ENCODE results near the gene ECHDC1.
"Not testable (repeated sequence)": the region's sequence is repeated elsewhere in the genome, so short reads cannot be mapped to it uniquely, and the experiment has no call there.

Gene ECHDC1

GRCh38 chr6:127341471-127342202 lies 1.8 kb downstream of the ECHDC1 start:
- no peak for DNase-seq

DNA sequence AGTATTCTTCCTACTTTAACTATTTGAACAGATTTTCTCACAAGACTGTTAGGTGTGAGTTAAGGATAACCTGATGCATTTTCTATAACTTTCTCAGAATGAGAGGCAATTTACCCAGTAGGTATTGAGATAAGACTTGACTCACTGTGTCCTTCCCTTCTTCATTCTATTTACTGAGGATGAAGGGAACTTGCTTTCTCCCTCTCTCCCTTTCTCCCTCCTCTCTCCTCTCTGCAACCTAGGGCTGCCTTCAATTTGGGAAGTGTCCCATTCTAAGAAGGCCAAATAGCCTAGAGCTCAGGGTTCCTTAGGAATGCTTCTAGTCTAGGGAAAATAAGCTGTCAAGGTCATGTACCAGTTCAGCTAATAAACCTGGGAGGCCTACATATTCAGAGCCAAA lies 3.2 kb downstream of the ECHDC1 start:
- DNase-seq: no peak

GRCh38 chr6:127338936-127339335 lies 4.5 kb downstream of the ECHDC1 start:
- no peak for DNase-seq

DNA sequence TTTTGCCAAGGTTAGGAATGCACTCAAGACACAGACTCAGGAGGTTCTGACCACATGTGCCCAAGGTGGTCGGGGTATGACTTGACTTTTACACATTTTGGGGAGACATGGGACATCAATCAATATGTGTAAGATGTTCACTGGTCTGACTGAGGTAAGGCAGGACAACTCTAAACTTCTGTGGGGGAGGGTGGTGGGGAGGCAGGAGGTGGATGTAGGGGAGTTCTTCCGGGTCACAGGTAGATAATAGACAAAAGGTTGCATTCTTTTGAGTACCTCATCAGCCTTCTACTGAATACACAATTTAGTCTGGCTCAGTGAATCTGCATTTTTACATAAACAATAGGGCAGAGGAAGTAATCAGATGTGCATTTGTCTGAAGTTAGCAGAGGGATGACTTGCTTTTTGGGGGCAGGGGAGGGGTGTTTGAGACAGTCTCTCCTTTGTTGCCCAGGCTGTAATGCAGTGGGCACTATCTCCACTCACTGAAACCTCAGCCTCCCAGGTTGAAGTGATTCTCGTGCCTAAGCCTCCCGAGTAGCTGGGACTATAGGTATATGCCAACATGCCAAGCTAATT lies 10.9 kb downstream of the ECHDC1 start:
- DNase-seq: no peak

DNA sequence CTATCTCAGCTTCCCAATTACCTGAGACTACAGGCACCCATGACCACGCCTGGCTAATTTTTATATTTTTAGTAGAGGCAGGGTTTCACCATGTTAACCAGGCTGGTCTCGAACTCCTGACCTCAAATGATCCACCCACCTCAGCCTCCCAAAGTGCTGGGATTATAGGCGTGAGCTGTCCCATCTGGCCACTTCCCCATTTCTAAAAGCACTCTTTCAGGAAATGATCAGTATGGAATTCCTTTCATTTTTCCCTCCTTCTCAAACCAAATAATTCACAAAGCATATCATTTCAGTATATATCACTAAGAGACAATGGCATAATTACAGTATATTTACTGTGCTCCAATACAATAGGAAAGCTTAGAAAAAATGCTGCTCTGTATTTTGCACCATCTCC lies 12.2 kb downstream of the ECHDC1 start:
- DNase-seq: not testable (repeated sequence)

GRCh38 chr6:127328043-127328609 lies 15.3 kb downstream of the ECHDC1 start:
- DNase-seq: no peak

- DNase-seq: no peak
Observed at GRCh38 chr6:127319686-127320085, 23.7 kb downstream of the ECHDC1 start.

DNA sequence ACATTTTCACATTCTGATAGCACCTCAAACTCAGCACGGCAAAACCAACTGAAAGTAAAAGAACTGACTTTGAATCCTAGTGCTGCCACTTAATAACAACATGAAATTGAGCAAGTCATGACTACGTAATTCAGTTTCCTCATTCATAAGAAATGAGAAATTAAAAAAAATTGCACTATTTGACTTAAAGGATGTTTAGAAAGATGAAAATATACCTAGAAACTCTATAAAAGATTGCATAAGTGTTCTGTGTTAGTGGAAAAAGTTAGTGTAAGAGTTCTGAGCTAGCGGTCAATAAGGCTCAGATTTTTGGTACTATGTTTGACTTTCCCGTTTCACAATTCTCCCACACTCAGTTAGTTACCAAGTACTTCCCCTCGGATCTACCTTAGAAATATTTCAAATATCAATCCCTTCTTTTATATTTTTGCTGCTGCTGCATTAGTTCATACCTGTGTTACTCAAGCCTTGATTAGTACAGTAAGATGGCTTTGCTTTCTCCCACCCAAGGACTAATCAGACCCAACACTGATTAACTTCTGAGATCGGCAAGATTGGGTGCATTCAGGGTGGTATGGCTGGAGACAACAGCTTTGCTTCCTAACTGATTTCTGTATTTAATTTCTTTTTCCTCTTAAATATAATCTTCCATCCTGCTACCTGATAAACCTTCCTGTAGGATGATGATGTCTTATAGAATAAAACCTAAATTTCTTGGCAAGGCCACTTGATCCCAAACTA lies 25.9 kb downstream of the ECHDC1 start:
- DNase-seq: no peak

GRCh38 chr6:127305741-127306140 lies 37.7 kb downstream of the ECHDC1 start:
- no peak for DNase-seq

DNA sequence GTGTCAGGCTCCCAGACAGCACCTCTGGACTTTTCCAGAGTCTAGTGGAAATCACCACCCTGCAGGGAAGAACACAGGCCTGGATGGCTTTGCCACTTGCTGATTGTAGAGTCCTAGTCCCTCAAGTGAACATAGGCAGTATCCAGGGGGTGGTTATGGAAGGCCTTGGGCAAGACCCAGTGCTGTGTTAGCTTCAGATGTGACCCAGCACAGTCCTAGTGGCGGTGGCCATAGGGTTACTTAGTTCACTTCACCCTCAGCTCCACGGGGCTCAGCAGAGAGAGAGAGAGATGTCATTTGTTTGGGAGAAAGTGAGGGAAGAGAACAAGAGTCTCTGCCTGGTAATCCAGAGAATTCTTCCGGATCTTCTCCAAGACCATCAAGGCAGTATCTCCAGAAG lies 39.5 kb downstream of the ECHDC1 start:
- no peak for DNase-seq

DNA sequence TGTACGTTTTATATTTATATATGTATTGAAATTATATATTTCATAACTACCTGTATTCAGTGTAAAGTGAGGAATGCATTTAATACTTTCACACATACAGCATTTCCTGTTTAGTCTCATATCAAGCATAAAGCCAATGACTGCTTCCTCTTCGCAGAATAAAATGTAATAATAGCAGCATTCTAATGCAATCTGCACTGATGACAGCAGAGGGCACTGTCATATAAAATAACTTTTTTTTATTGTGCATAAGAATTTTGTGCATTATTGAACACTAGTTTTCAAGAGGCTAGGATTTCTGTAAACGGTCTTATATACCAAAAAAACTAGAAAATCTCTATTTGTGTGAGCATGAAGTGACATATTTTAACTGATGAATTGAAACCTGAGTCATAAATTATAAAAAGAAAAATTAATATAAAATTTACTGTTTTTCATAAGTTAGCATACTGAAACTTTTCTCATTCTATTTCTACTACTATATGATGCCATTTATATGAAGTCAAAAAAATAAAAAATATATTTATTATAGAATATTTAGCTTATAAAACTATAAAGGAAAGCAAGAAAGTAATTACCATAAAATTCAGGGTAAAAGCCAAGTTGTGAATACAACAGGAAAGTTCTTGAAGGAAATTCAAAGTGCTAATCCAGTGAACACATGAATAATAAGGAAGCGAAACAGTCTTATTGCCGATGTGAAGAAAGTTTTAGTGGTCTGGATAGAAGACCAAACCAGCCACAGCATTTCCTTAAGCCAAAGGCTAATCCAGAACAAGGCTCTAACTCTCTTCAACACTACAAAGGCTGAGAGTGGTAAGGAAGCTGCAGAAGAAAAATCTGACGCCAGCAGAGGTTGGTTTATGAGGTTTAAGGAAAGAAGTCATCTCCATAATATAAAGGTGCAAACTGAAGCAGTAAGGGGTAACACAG lies 40.4 kb downstream of the ECHDC1 start:
- DNase-seq: peak; percentile 43 to 45

GRCh38 chr6:127301199-127301700 lies 42.2 kb downstream of the ECHDC1 start:
- DNase-seq: no peak

DNA sequence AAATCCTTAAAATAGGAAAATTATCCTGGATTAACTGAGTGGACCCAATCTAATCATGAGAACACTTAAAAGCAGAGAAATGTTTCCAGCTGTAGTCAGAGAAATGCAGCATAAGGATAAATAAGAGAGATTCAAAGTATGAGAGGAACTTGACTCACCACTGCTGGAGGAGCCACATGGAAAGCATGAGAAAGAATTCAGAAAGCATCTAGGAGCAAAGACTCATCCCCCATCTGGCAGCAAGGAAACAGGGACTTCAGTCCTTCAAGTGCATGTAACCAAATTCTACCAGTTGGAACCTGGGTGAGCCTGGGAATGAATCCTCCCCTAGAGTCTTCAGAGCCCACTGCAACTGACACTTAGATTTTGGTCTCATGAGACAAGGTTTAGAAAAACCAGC lies 43.0 kb downstream of the ECHDC1 start:
- no peak for DNase-seq

- no peak for DNase-seq
Observed at GRCh38 chr6:127299522-127300240, 43.7 kb downstream of the ECHDC1 start.

DNA sequence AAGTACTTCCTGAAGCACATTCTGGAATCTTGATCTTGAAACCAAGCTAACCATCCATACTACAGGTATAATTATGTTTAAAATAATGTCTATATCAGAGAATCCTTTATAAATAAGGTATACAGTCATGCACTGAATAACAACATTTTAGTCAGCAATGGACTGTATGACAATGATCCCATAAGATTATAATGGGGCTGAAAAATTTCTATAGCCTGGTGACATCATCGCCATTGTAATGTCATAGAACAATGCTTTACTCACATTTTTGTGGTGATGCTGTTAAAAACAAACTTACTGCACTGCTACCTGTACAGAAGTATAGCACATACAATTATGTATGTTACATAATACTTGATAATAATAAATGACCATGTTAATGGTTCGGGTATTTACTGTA lies 44.9 kb downstream of the ECHDC1 start:
- DNase-seq: no peak

DNA sequence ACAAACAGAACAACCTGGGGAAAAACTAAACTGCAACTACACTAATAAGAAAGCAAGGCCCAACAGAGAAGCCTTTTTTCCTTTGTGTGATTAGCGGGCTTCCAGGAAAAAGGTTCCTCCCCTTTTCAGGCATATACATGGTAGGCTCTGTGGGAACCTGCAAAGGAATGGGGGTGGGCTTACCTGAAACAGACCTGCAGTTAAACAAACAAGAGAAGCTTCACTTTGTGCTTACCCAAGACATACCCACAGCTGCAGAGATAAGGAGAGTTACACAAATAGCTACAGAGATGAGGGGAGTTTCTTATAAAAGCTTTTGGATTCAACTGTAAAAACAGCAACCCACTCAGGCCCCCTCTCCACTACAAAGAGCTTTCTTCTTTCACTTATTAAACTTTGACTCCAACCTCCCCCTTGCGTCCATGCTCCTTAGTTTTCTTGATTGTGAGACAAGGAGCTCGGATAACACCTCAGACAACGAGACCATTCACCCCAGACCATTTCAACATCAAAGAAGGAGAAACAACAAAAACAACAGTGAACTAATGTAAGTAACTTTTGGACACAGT lies 45.8 kb downstream of the ECHDC1 start:
- no peak for DNase-seq

GRCh38 chr6:127291495-127291894 lies 51.9 kb downstream of the ECHDC1 start:
- DNase-seq: no peak

DNA sequence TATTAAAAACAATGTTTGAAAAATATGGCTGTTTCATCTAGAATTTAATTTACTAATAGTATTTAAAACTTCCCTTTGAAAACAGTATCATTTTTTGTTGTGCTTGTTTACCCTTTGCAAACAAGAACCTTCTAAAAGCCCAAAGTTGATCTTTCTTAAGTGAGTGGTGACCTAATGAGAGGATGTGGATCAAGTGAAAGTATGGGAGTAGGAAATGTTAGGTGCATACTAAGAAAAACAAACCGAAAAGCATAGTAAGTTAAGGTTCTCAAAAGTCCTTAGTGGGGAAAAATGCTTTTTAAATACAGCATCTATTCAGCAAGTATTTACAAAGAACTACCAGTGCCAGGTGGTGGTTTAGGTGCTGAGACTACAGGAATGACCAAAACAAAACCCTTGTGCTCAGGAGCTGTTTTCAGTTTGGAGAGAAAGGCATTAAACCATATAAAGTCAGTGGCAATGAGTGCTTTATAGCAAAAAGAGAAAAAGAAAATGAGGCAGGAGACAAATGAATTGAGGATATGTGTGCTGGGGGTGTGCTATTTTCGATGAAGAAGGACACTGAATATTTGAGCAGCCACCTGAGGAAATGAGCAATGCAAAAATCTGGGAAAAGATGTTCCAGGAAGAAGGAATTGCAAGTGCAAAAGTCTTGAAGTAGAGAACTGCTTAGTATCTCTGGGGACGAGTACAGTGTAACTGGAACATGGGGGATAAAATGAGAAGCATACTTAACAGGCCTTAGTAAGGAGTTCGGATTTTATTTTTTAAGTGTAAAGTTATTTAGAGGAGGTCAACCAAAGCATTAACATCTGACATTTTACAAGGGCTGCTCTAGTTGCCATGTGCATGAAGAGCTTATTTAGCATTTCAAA lies 52.8 kb downstream of the ECHDC1 start:
- DNase-seq: no peak

DNA sequence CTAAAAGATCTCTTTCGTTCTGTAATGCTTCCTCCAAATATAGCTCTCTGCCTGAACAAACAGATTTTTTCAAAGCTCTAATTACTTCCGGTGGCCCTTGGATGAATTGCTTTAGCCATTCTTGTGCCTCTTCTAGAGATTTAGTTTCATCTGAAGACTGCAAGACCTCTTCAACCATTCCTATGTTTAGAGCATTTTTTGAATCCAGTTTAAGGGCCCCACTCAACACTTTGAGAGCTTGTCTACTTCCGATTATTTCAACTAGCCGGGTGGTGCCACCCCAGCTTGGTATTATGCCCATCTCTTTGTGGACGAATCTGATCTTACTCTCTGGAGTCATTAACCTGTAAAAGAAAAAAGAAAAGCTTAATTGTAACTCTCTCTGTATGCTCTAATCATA lies 53.5 kb downstream of the ECHDC1 start:
- no peak for DNase-seq

GRCh38 chr6:127288705-127289104 lies 54.7 kb downstream of the ECHDC1 start:
- no peak for DNase-seq

All from activated T-cell treated with anti-CD3 and anti-CD28 coated beads, Interleukin-2, amount 50 U/mL, for 48 hours (primary cell).